Measurements from ENCODE around the gene SNRPA1. TPM values are rescaled to one million over a fixed set of nuclear protein-coding genes. Genes with fewer than 3 reads are reported as not detected.

SNRPA1 gene
- total RNA-seq, 1 donor from 2014 or later = 27.5 TPM

- DNase-seq (no peak), ATAC-seq (peak; percentile 7)
- intact Hi-C loops (cut with micrococcal nuclease) = no loop called here
Measured at GRCh38 chr15:101250341-101250831, 44.7 kb downstream of the SNRPA1 start.

DNA sequence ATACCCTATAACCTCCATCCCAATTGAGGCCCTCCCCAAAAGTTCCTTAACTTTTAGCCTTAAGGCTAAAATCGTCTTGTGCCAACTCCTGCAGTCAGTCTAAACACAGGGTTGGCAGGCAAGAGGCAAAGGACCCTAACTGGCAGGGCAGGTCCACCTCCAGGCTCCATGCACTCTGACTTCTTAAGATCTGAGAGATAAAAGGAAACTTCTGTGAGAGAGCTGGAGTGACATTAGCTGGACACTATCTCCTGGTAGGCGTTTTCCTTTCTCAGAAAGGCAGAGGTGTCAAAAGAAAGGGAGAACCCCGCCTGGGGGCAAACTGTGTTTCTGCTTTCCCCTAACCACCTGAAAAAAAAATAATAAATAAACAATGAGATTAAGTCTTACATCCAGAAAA, 46.8 kb downstream of the SNRPA1 start:
- ATAC-seq = no peak
- intact Hi-C loops (cut with micrococcal nuclease) = no loop called here
- no peak for DNase-seq

DNA sequence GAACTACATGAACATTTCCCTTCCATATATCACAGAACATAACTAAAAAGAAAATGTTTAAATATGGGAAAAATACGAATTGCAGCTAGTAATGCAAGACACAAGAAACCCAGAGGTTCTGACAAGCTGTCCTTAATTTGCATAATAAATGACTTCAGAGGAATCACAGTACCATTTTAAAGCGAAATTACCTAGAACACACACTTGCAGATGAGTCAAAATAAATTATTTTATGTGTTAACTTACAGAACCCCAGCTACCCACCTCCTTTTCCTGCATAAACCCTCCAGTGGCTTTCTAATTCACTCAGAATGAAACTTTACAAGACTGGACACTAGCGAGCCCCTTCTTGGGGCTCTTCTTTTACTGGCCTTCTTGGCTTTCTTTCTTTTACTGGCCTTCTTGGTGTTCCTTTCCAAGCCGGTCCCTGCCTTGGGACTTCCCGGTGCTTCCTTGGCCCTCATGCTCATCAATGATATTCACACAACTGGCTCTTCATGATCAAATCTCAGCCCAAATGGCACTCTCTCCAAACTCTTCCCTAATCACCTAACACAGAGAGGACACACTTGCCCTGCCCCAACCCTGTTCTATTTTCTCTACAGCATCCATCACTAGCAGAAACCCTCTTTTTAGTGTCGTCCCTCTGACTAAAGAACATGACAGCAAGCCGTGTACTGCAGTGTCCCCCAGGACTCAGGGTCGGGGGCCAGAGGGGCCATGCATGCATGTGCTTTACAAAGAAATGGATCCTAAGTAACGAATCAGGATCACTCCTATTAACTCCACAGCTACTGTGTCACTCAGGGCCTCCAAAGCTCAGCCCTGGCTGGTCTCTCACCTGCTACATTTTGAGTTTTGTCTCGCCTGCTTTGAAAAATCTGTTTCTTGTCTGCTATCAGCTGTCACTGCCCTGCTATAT, 48.0 kb downstream of the SNRPA1 start:
- intact Hi-C loops (cut with micrococcal nuclease) = no loop called here
- DNase-seq (no peak), ATAC-seq (no peak)

DNA sequence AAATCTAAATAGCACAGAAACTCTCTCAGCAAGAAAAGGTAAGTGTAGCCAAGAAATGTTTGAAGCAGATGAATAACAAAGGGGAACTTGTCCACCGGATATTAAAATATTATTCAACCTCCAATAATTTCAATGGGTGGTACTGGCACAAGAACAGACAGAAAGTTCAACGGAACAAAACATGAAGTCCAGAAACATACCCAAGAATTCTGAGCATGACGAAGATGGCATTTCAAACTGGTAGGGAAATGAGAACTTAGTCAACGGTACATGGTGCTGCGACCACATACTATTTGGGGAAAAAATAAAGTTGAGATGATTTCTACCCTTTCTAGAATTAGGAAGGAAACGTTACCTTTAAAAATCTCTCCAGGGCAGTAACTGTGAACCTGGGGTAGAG, 48.7 kb downstream of the SNRPA1 start:
- DNase-seq (no peak), ATAC-seq (no peak)
- intact Hi-C loops (cut with micrococcal nuclease) = no loop called here

DNA sequence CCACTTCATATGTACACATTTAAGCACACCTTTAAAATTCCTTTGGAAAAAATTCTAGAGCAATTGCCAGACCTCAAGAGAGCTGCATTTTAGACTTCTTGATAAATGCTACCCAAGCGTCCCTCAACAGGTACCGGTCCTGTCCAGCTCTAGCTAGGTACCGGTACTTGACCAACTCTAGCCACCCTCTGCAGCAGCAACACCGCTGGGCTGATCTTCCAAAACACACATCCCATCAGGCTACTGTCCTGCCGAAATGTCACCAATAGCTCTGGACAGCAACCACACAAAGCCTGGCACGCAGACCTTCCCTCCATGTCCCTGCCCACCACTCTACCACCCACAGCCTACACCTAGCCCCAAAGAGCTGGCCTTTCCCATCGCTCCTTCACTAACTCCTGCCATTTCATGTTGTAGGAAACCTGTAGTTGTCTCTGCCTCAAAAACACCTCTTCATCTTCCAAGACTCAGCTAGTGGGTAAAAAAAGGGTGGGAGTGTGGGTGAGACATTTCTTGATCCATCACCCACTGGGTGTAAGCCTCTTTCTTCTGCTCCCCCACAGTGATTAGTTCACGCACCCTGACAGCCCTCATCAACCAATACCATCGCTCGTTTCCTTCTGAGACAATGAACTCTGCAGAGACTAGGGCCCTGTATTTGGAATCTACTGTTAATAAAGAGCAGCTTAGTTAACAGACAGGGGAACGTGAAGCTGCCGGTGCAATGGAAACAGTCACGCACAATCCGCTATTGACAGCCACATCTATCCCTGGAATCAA, 50.0 kb downstream of the SNRPA1 start:
- no peak for DNase-seq
- ATAC-seq = no peak
- intact Hi-C loops (cut with micrococcal nuclease) = no loop called here

- ATAC-seq (no peak), DNase-seq (no peak)
- intact Hi-C loops (cut with micrococcal nuclease) = no loop called here
Measured at GRCh38 chr15:101244036-101244781, 50.8 kb downstream of the SNRPA1 start.

GRCh38 chr15:101243420-101243819, 51.6 kb downstream of the SNRPA1 start:
- intact Hi-C loops (cut with micrococcal nuclease) = no loop called here
- DNase-seq (no peak), ATAC-seq (no peak)

DNA sequence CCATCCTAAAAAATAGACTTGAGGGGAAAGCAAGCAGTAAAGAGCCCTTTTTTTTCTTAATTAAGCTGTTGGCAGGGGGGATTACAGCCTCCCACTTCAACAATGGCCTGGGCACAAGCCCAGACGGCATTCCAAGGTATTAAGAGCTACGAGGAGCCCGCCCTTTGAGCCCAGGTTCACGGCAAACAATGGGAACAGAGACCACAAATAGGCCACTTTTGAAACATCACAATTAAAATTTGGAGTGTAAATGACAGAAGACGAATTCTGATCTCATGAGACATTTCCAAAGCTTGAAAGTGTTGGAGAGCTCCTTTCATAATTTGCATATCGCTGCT, 52.1 kb downstream of the SNRPA1 start:
- intact Hi-C loops (cut with micrococcal nuclease) = no loop called here
- no peak for ATAC-seq

DNA sequence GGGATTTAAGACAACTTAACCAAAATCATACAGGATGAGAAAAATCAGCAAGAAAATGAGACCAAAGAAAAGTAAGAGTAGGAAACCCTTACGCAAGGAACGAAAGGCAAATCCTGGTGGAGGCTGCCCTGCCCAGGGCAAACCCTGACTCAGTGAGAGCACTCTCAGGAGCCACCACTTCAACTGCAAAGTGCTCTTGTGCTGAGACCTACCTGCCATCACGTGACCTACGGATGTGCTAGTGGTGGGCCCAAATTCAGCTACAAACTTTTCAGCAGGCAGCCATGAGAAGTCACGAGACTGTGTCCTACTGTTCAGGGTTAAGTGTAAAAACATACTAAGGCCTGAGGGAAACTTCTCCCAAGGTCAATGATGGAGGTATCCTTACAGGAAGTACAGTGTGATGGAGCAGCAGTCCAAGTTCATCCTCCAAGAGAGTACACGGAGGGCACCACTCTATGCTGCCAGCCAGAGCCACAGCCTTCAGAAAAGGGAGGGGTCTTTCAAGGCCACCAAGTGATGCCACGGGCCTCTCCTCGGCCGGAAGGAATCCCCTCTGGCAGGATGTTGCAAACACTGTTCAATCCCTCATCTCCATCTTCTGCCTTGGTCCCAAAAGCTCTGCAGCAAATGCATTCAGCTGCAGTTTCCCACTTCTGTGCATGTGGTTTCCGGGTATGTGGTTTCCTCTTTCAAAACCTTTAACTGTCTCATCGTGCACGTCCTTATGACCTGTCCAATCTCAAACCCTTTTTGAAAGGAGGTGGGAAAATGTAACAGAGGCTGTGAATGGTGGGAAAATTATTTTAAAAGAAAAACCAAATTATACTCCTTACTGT, 52.7 kb downstream of the SNRPA1 start:
- intact Hi-C loops (cut with micrococcal nuclease) = no loop called here
- ATAC-seq (peak; percentile 45), DNase-seq (no peak)

More for the DNA sequence above, 52.1 kb downstream of the SNRPA1 start:
- DNase-seq = no peak

DNA sequence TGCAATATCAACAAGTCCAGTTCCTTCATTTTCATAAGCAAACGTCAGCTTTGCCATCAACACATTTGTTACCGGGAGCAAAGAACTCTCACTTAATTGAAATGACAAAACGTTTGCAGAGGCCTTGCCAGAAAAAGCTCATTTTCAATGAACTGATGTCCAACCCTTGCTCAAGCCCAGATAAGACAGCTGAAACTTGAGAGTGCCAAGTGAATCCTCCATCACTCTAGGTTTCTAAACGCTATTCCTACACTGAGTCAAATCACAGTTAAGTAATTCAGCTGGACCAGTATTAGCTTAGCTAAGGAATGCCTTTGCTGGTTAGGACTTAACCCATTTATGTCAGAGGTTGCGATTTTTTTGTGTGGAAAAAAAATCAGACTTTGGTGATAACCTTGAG, 54.7 kb downstream of the SNRPA1 start:
- ATAC-seq (peak; percentile 78), DNase-seq (no peak)
- intact Hi-C loops (cut with micrococcal nuclease) = no loop called here

DNA sequence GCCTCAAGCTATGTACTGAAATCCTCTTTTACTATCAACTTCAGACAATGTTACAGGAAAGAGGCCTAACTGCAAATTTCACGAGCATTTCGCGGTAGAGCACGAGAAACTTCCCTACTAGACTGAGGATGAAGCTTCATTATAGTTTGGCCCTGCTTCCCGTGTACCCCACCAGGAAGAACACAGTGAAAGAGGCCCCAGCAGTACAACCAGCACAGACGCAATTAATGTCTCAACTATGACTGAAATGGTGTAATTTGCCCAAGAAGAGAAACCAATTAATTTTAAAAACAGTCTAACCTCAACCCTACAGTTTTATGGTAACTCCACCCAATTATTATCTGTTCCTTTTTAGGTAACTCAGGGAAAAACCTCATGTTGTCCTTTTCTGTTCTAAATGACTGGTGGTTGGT, 55.3 kb downstream of the SNRPA1 start:
- ATAC-seq (no peak), DNase-seq (no peak)
- intact Hi-C loops (cut with micrococcal nuclease) = no loop called here

DNA sequence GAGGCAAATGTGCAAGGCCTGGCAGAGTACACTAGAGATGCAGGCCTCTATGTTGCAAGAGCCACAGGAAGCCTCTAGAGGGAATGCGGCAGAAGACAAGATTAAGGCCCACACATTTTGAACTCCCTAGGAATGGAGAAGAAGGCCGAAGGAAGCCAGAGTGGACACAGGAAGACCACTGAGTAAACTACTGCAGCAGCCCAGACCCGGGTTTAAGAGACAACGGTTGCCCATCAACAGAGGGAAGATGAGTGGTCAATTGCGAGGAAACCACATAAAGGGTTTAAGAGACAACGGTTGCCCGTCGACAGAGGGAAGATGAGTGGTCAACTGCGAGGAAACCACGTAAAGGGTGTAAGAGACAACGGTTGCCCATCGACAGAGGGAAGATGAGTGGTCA, 57.8 kb downstream of the SNRPA1 start:
- intact Hi-C loops (cut with micrococcal nuclease) = no loop called here
- ATAC-seq (peak; percentile 33), DNase-seq (no peak)

GRCh38 chr15:101233651-101234280, 61.3 kb downstream of the SNRPA1 start:
- ATAC-seq (no peak), DNase-seq (no peak)
- intact Hi-C loops (cut with micrococcal nuclease) = no loop called here

DNA sequence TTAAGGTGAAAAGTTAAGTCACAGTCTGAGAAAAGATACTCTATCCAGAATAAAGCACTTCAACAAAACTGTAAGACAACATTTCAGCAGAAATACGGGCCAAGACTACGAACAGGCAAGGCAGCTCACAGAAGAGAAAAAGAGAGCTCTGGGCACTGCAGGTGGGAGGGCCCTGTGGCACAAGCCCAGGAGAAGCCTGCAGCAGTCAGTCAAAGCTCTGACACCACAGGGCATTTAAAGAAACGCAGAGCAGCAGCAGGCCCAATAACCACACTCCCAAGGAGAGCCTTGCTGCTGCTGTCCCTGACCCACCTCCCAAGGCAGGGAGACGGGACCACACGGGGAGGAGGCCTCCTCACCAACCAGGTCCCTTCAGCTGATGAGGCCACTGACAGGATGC, 62.4 kb downstream of the SNRPA1 start:
- DNase-seq (no peak), ATAC-seq (peak; percentile 91)
- intact Hi-C loops (cut with micrococcal nuclease) = no loop called here

All from left ventricle myocardium superior (tissue), 1 donor.